RWPE1 (cell line): ENCODE results near the gene XXYLT1.

Experiments
- CTCF ChIA-PET: fragments of 350-600 bp; sonication (Branson Sonifier 250); formaldehyde crosslinking; extraction: SDS; loops from one replicate; lab custom pipeline; 2021; lab: Yijun Ruan, JAX
- POLR2A ChIA-PET: fragments of 400-600 bp; formaldehyde crosslinking; extraction: SDS; loops from one replicate; lab custom pipeline; 2020; ENCODE audit warnings: antibody characterized with exemption; ENCODE audit not compliant: low non-redundant PET; lab: Yijun Ruan, JAX
- DNase-seq: peaks from one replicate; pipeline ENCODE4 v3.0.0; 2012; ENCODE audit warnings: low spot score
- H3K27ac ChIP-seq: fragments of 450-650 bp; 2 replicates; pipeline ENCODE4 v1.5.1; 2017
- CTCF ChIP-seq: fragments of 450-650 bp; conservative IDR thresholded peaks from 2 replicates; pipeline ENCODE4 v1.5.1; 2017; ENCODE audit warnings: low read depth, mild to moderate bottlenecking

Gene XXYLT1

DNA sequence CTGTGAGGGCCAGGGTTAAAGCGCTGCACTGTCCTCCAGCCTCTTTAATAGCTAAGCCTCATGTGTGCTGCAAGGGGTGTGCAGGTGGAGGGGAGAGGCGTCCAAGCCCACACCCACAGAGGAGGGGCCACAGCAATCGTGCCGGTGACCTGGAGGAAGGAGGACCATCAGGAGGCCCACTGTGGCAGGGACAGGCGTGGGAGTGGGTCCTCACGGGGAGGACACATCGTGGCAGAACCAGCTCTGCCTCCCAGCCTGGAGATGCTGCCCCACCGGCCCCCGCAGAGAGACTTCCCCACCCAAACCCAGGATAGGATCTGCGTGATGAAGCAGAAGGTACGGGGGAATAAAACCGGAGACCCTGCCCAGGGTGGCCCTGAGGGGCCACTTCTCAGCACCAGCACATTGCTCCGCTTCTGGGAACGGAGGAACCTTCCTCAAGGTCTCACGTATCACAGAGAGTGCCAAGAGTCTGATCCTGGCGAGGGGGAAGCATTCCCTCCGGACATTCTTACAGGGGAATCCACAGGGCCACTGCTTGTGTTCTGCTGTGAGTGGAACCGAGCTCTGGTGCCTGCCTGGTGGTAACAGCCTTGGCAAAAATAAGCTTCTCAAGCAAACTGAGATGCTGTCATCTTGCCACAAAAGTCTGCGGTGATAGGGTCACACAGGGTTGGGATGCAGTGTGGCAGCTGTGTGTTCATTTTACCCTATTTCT lies 199.8 kb downstream of the XXYLT1 start:
- TF ChIP-seq CTCF: no peak
- no peak for DNase-seq
- no peak overlapping the region for H3K27ac ChIP-seq
- POLR2A ChIA-PET: no interaction called here
- CTCF ChIA-PET: interaction anchor here (0.6 to 0.7 kb wide), 2 partner anchors 21 to 49 kb away, joined by 3 read pairs; no protein-coding TSS in a partner anchor

DNA sequence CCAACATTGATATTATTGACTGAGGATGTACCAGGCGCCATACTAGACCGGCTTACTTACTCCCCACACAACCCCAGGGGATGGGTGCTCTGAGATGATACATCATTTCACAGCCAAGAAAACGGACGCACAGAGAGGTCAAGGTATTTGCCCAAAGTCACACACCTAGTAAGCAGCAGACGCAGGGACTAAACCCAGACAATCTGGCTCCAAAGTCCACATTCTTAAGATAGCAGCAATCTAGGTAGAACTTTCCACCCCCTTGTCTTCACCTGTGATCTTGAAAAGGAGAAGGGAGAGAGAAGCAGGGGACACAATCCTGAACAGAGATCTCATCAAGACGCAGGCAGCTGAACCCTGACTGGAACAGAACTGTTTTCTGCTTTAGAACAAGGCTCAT lies 200.6 kb downstream of the XXYLT1 start:
- CTCF ChIA-PET: interaction anchor here (0.7 kb wide), 1 partner anchor 20 kb away, joined by 3 read pairs; no protein-coding TSS in a partner anchor
- TF ChIP-seq CTCF: no peak
- DNase-seq: no peak
- no peak overlapping the region for H3K27ac ChIP-seq
- POLR2A ChIA-PET: no interaction called here

GRCh38 chr3:195069501-195070251 lies 201.3 kb downstream of the XXYLT1 start:
- CTCF ChIA-PET: no interaction called here
- no peak overlapping the region for H3K27ac ChIP-seq
- POLR2A ChIA-PET: no interaction called here
- no peak for TF ChIP-seq CTCF
- no peak for DNase-seq

GRCh38 chr3:195068084-195069080 lies 202.6 kb downstream of the XXYLT1 start:
- CTCF ChIA-PET: interaction anchor here (0.6 kb wide), 1 partner anchor 171 kb away, joined by 3 read pairs; no protein-coding TSS in a partner anchor
- no peak for DNase-seq
- POLR2A ChIA-PET: no interaction called here
- H3K27ac ChIP-seq: no peak overlapping the region
- no peak for TF ChIP-seq CTCF

- CTCF ChIA-PET: no interaction called here
Observed at GRCh38 chr3:195066441-195066841, 204.5 kb downstream of the XXYLT1 start.

More at GRCh38 chr3:195066441-195066841, 204.5 kb downstream of the XXYLT1 start:
- no peak overlapping the region for H3K27ac ChIP-seq
- POLR2A ChIA-PET: no interaction called here
- TF ChIP-seq CTCF: no peak
- no peak for DNase-seq
